SK-N-SH (cell line): Measurements from ENCODE around the gene LTBP1. TPM values are rescaled to one million over a fixed set of nuclear protein-coding genes. Genes with fewer than 3 reads are reported as not detected.
A peak's percentile ranks its signal among the peaks of the same experiment; 100 is the strongest.

ENCODE experiments used
- CTCF ChIA-PET: fragments of 300-600, 350-600 bp; formaldehyde crosslinking; extraction: SDS; loops from one replicate; lab custom pipeline; 2021; lab: Yijun Ruan, JAX
- POLR2A ChIA-PET: fragments of 350-600 bp; sonication (Branson Sonifier 250); formaldehyde crosslinking; extraction: SDS; loops from one replicate; lab custom pipeline; 2020; ENCODE audit warnings: antibody characterized with exemption, inconsistent platforms; lab: Yijun Ruan, JAX
- DNase-seq: peaks from one replicate; pipeline ENCODE4 v3.0.0; 2012
- H2AFZ ChIP-seq: fragments of 200-600 bp; sonication (generic); 2 replicates; pipeline ENCODE4 v1.8.1; 2016; ENCODE audit warnings: antibody characterized with exemption, mild to moderate bottlenecking, low read depth
- H3F3A ChIP-seq: fragments of 200-600 bp; sonication (generic); replicated peaks from 2 replicates; pipeline ENCODE3; 2016; ENCODE audit warnings: antibody characterized with exemption, mild to moderate bottlenecking; ENCODE audit not compliant: insufficient read depth
- H3K27ac ChIP-seq, 2 experiments: fragments of 200-500 bp in 1 of 2; fragments of 200-600 bp in 1 of 2; sonication (Bioruptor generic) in 1 of 2; sonication (generic), shearing (Covaris generic) in 1 of 2; 2 replicates each; pipeline versions ENCODE4 v1.5.1 to v1.6.1; 2014 to 2016; ENCODE audit warnings: low read depth in 2 of 2, inconsistent platforms in 1 of 2, low read length in 1 of 2, mild to moderate bottlenecking in 1 of 2, mixed read lengths in 1 of 2
- H3K27me3 ChIP-seq: fragments of 200-600 bp; sonication (generic), shearing (Covaris generic); 2 replicates; pipeline ENCODE4 v1.6.1; 2016; ENCODE audit warnings: mixed run types; ENCODE audit not compliant: insufficient read depth
- H3K36me3 ChIP-seq, 2 experiments: fragments of 200-500 bp in 1 of 2; fragments of 200-600 bp in 1 of 2; sonication (Bioruptor generic) in 1 of 2; sonication (generic) in 1 of 2; replicated peaks in 1 of 2; 2 replicates each; pipeline versions ENCODE3 to v1.5.1; 2014 to 2016; ENCODE audit warnings: low read length in 1 of 2, mild to moderate bottlenecking in 1 of 2; ENCODE audit not compliant: insufficient read depth in 2 of 2, control insufficient read depth in 1 of 2
- H3K4me1 ChIP-seq, 2 experiments: fragments of 200-500 bp in 1 of 2; fragments of 200-600 bp in 1 of 2; sonication (Bioruptor generic) in 1 of 2; sonication (generic), shearing (Covaris generic) in 1 of 2; 2 replicates each; pipeline versions ENCODE4 v1.5.1 to v1.6.1; 2014 to 2016; ENCODE audit warnings: low read depth in 1 of 2, low read length in 1 of 2, mixed run types in 1 of 2; ENCODE audit not compliant: insufficient read depth in 2 of 2, control insufficient read depth in 1 of 2
- H3K4me2 ChIP-seq: fragments of 200-600 bp; sonication (generic), shearing (Covaris generic); 2 replicates; pipeline ENCODE4 v1.6.1; 2017; ENCODE audit warnings: mixed run types
- H3K4me3 ChIP-seq, 2 experiments: fragments of 200-500 bp in 1 of 2; fragments of 200-600 bp in 1 of 2; sonication (Bioruptor generic) in 1 of 2; sonication (generic), shearing (Covaris generic) in 1 of 2; 2 replicates each; pipeline versions ENCODE4 v1.5.1 to v1.8.1; 2014 to 2016; ENCODE audit warnings: low read depth in 2 of 2, inconsistent platforms in 1 of 2, low read length in 1 of 2, mild to moderate bottlenecking in 1 of 2, mixed read lengths in 1 of 2, moderate library complexity in 1 of 2
- H3K79me2 ChIP-seq: fragments of 200-600 bp; sonication (generic); 2 replicates; pipeline ENCODE4 v1.8.1; 2017; ENCODE audit warnings: mild to moderate bottlenecking; ENCODE audit not compliant: insufficient read depth
- H3K9ac ChIP-seq: fragments of 200-600 bp; sonication (generic); 2 replicates; pipeline ENCODE4 v1.6.1; 2017; ENCODE audit warnings: mixed run types
- H3K9me2 ChIP-seq: fragments of 200-600 bp; sonication (generic); 2 replicates; pipeline ENCODE4 v1.6.1; 2017; ENCODE audit warnings: mixed run types
- H3K9me3 ChIP-seq: fragments of 200-600 bp; sonication (generic); 2 replicates; pipeline ENCODE4 v1.6.1; 2017; ENCODE audit warnings: mixed run types, mild to moderate bottlenecking, moderate library complexity
- H4K20me1 ChIP-seq: fragments of 200-600 bp; sonication (generic); 2 replicates; pipeline ENCODE4 v1.6.1; 2017; ENCODE audit warnings: mild to moderate bottlenecking, mixed run types; ENCODE audit not compliant: insufficient read depth
- ELF1 ChIP-seq: IDR thresholded peaks from 2 replicates; pipeline ENCODE4 v1.4.0; 2012
- EZH2phosphoT487 ChIP-seq: fragments of 200-600 bp; sonication (generic); IDR thresholded peaks from 2 replicates; pipeline ENCODE4 v1.6.1; 2017; ENCODE audit warnings: low read depth, mixed run types, mild to moderate bottlenecking, antibody characterized with exemption, moderate library complexity, borderline replicate concordance
- MAX ChIP-seq: IDR thresholded peaks from 2 replicates; pipeline ENCODE4 v1.4.0; 2012; ENCODE audit warnings: low read depth
- MEF2A ChIP-seq: IDR thresholded peaks from 2 replicates; pipeline ENCODE4 v1.4.0; 2012; ENCODE audit warnings: low read depth, borderline replicate concordance
- POLR2AphosphoS5 ChIP-seq: IDR thresholded peaks from 2 replicates; pipeline ENCODE4 v1.6.1; 2012; ENCODE audit warnings: low read depth, low read length
- RAD21 ChIP-seq: IDR thresholded peaks from 2 replicates; pipeline ENCODE4 v1.6.1; 2012; ENCODE audit warnings: mild to moderate bottlenecking, low read length
- RCOR1 ChIP-seq: fragments of 150-350 bp; IDR thresholded peaks from 2 replicates; pipeline ENCODE4 v1.6.1; 2017; ENCODE audit warnings: antibody characterized with exemption, low read length
- SMC3 ChIP-seq: IDR thresholded peaks from 2 replicates; pipeline ENCODE4 v1.6.1; 2012; ENCODE audit warnings: low read depth, low read length, improper control_type of control experiment
- TCF12 ChIP-seq: IDR thresholded peaks from 2 replicates; pipeline ENCODE4 v1.4.0; 2012
- WGBS: methylation state at CpG from one replicate; pipeline ENCODE4 v1.1.6; 2017; ENCODE audit warnings: low lambda C conversion rate; 5-methylcytosine and 5-hydroxymethylcytosine counted together
- polyA plus RNA-seq, 3 experiments: library from polyadenylated mRNA; depleted of rRNA; stranded (reverse); fragments of >200 nt; gene quantifications; 2 replicates each; pipeline ENCODE4 v1.2.3, GENCODE V29; 2012
- TF ChIP-seq, protein P1 (sequence below): IDR thresholded peaks from 2 replicates; pipeline ENCODE4; 2012

Gene LTBP1
- polyA plus RNA-seq, 1 of the 3 experiments (the other 2 are of a cell fraction): 467 TPM

DNA sequence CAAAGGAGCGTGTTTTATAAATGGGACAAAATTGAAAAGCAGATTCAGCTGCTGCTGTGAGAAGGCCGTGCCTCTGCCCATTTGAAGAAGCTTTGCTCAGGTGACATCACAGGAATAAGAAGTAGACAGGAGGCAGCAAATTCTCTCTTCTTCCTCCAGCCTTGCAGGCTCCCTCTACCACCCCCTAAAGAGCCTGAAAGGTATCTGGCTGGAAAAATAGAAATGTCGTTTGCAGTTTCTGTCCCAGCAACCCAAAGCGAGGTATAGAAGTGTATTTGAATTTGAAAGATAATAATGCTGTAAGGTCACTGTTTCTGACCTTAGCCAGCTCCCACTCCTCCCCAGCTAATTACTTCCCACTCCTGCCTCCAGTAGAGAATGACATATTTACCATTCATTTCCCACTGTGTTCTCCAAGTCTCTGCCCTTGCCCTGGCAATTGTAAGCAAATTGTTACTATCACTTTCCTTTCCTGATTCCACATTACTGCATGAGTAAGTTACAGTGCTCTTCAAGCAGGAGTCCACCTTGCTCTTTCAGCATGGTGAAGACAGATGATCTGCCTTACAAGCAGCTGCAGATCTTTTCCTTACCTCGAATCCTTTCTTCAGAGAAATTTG is 472.9 kb downstream of the LTBP1 start (continued):
- TF ChIP-seq SMC3 (no peak), ELF1 (no peak), EZH2phosphoT487 (no peak)
- TF ChIP-seq, protein P1, sequence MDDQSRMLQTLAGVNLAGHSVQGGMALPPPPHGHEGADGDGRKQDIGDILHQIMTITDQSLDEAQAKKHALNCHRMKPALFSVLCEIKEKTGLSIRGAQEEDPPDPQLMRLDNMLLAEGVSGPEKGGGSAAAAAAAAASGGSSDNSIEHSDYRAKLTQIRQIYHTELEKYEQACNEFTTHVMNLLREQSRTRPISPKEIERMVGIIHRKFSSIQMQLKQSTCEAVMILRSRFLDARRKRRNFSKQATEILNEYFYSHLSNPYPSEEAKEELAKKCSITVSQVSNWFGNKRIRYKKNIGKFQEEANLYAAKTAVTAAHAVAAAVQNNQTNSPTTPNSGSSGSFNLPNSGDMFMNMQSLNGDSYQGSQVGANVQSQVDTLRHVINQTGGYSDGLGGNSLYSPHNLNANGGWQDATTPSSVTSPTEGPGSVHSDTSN: no peak

GRCh38 chr2:33420726-33421125 is 474.0 kb downstream of the LTBP1 start:
- Histone ChIP-seq H3F3A (peaks cover 49% of the 10 kb centered on the region), H3K9me2 (no peaks in the 10 kb centered on the region), H3K4me3 (no peak overlapping the region), H4K20me1 (no peaks in the 10 kb centered on the region), H3K79me2 (peaks cover 12% of the 10 kb centered on the region; the same call in 1 of the 2 replicates), H3K9me3 (no peaks in the 10 kb centered on the region), H3K4me1 (peaks cover 0 to 14% of the 10 kb centered on the region in 2 experiments; a peak in 2 of 4 replicates), H3K9ac (peak overlapping the region; percentile 34; the same call in 1 of the 2 replicates), H3K4me2 (peak overlapping the region; percentile 43), H3K27me3 (no peaks in the 10 kb centered on the region), H3K36me3 (no peaks in the 10 kb centered on the region), H2AFZ (no peak overlapping the region; the same call in 1 of the 2 replicates), H3K27ac (peak overlapping the region; percentile 12 to 87; a peak in 3 of 4 replicates)
- WGBS: 68% methylated on average over 4 of the region's 4 CpGs
- ChIA-PET CTCF (interaction anchor here (0.5 to 1.1 kb wide), 2 partner anchors 12 to 14 kb away, joined by 3 read pairs; no protein-coding TSS in a partner anchor), POLR2A (no interaction called here)
- TF ChIP-seq MAX: peak; percentile 9; the same call in 1 of the 2 replicates
- peak; percentile 14; the same call in 1 of the 2 replicates for TF ChIP-seq POLR2AphosphoS5
- no peak for TF ChIP-seq RAD21
- TF ChIP-seq RCOR1: no peak
- DNase-seq: no peak

DNA sequence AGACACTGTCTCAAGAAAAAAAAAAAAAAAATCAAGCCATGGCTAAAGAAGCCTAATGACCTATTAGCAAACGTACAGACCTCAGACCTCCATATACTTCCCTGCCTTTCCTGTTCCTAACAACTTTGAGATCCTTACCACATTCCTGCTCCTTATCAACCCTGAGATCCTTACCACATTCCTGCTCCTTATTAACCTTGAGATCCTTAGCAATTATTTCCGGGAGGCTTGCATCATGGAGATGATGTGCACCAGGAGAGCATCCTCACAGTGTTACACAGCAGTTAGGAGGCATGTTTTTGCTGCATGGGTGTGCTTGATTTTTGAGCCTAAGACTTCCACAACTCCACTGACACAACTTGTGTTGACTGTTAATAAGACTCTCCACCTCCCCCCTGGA is 475.1 kb downstream of the LTBP1 start:
- H3K9me3 ChIP-seq: no peaks in the 10 kb centered on the region
- TF ChIP-seq TCF12: peak; percentile 27; the same call in 1 of the 2 replicates
- no peak for TF ChIP-seq MEF2A
- CTCF ChIA-PET: interaction anchor here (1.1 kb wide), 1 partner anchor 15 kb away, joined by 3 read pairs; no protein-coding TSS in a partner anchor

More for the DNA sequence above, 475.1 kb downstream of the LTBP1 start:
- Histone ChIP-seq H2AFZ (no peak overlapping the region), H3K4me2 (0 out of 2 replicates have a peak overlapping the region, but pooled peaks have one; percentile 43), H3K4me3 (no peak overlapping the region), H3K9ac (peak overlapping the region; percentile 34; the same call in 1 of the 2 replicates), H3K4me1 (peaks cover 0 to 20% of the 10 kb centered on the region in 2 experiments; a peak in 2 of 4 replicates), H3K79me2 (peaks cover 12% of the 10 kb centered on the region; the same call in 1 of the 2 replicates), H3F3A (peaks cover 55% of the 10 kb centered on the region), H3K27me3 (no peaks in the 10 kb centered on the region), H3K9me2 (no peaks in the 10 kb centered on the region), H3K27ac (peak overlapping the region in 1 of 2 experiments; percentile 87; a peak in 2 of 4 replicates), H3K36me3 (no peaks in the 10 kb centered on the region), H4K20me1 (no peaks in the 10 kb centered on the region)
- POLR2A ChIA-PET: no interaction called here
- no peak for DNase-seq
- WGBS: 41% methylated on average over 2 of the region's 2 CpGs
